ENCODE results near the gene FRMD8.

- no peak for TF ChIP-seq POLR2AphosphoS5 (IDR thresholded peaks at IDR 0.05; ENCODE audit: low read depth)
- no peak for TF ChIP-seq ZNF462 (CRISPR knock-in tag; IDR thresholded peaks at IDR 0.05)
- no peak for TF ChIP-seq CTCF (conservative IDR thresholded peaks at IDR 0.05; ENCODE audit: low read depth in 2 of 2)
- no peak for TF ChIP-seq EZH2 (IDR thresholded peaks at IDR 0.05; ENCODE audit: low read depth, unreplicated experiment)
- TF ChIP-seq REST (IDR thresholded peaks at IDR 0.05; ENCODE audit: unreplicated experiment): no peak
Observed at GRCh38 chr11:65425971-65426838, 39.8 kb downstream of the FRMD8 start.
